Right atrium auricular region (tissue), 2 donors: ENCODE measurements around the gene NCSTN. TPM values are rescaled to one million over a fixed set of nuclear protein-coding genes. Genes with fewer than 3 reads are reported as not detected.
A peak's percentile ranks its signal among the peaks of the same experiment; 100 is the strongest.

Source experiments
- DNase-seq: peaks from one replicate; pipeline ENCODE4 v3.0.0-alpha.2; 2019; ENCODE audit warnings: low spot score
- H3K27ac ChIP-seq, 2 donors: fragments of 200-600 bp; sonication (generic); 1 replicate in 1 of 2; 2 replicates in 1 of 2; pipeline ENCODE4 v1.5.1; 2016 to 2019
- H3K27me3 ChIP-seq, 2 donors: fragments of 200-600 bp; sonication (generic); one replicate each; pipeline versions ENCODE4 v1.5.1 to v1.6.0; 2017 to 2019
- H3K36me3 ChIP-seq: fragments of 200-600 bp; sonication (generic); one replicate; pipeline ENCODE4 v1.5.1; 2016
- H3K4me1 ChIP-seq, 2 donors: fragments of 200-600 bp; sonication (generic); one replicate each; pipeline versions ENCODE4 v1.5.1 to v1.6.0; 2017 to 2019
- H3K4me3 ChIP-seq, 2 donors: fragments of 200-600 bp; sonication (generic); 1 replicate in 1 of 2; 2 replicates in 1 of 2; pipeline ENCODE4 v1.5.1; 2017 to 2019; ENCODE audit warnings: mild to moderate bottlenecking in 1 of 2, moderate library complexity in 1 of 2
- H3K9me3 ChIP-seq, 2 donors: fragments of 200-600 bp; sonication (generic); one replicate each; pipeline ENCODE4 v1.5.1; 2019
- total RNA-seq, 2 donors: library from RNA; depleted of rRNA; stranded (reverse); fragments of >200 nt; gene quantifications; one replicate each; pipeline ENCODE4 v1.1.0, GENCODE V29; 2016
- TF ChIP-seq, protein P1 (sequence below), 2 donors: fragments of 200-600 bp; sonication (generic); IDR thresholded peaks; one replicate each; pipeline ENCODE4 v1.5.1; 2019; ENCODE audit warnings: antibody characterized with exemption in 2 of 2

The NCSTN gene
- total RNA-seq, 2 donors from 2014 or later, result 63.4 to 71.3 TPM

DNA sequence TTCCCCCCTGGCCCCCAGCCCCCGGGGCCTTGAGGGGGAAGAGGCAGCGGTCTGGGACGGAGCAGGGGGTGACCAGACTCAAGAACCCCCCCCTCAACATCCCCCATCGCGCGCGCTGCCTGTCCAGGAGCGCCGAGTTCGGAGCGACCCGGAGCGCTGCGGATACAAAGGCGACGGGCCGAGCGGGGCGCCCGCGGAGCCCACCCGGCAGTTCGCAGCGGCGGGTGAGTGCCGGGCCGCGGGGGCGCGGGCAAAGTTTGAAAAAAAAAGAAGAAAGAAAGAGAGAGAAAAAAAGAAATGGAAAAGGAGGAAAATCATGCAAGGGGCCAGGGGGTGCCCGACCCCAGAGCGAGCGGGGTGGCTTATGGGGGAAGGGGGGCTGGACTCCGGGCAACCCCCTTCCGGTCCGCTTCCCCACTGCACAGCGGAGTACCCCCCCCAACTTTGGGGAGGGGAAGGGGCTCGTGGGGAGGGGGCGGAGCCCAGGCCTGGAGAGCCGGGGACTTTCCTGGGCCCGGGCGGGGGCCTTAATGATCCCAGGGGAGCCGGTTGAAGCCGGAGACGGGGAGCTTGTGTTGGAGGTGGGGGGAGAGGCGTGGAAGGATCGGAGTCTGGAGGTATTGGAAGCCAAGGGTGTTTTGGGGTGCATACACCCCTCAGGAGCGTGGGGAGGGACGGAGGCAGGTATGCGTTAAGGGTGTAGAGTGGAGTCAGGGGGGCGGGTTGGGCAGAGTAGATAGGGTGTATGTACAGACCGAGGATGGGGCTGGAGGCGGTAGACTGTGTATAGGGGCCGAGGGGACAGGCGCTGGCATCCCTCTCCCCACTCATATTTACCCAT, 57.7 kb downstream of the NCSTN start:
- DNase-seq, result no peak
- Histone ChIP-seq H3K4me1 (peaks cover 0 to 29% of the 10 kb centered on the region in 2 donors), H3K27ac (peak overlapping the region; percentile 71 to 75), H3K36me3 (no peaks in the 10 kb centered on the region), H3K4me3 (peak overlapping the region; percentile 62 to 79), H3K27me3 (no peaks in the 10 kb centered on the region), H3K9me3 (no peaks in the 10 kb centered on the region)
- TF ChIP-seq, protein P1, sequence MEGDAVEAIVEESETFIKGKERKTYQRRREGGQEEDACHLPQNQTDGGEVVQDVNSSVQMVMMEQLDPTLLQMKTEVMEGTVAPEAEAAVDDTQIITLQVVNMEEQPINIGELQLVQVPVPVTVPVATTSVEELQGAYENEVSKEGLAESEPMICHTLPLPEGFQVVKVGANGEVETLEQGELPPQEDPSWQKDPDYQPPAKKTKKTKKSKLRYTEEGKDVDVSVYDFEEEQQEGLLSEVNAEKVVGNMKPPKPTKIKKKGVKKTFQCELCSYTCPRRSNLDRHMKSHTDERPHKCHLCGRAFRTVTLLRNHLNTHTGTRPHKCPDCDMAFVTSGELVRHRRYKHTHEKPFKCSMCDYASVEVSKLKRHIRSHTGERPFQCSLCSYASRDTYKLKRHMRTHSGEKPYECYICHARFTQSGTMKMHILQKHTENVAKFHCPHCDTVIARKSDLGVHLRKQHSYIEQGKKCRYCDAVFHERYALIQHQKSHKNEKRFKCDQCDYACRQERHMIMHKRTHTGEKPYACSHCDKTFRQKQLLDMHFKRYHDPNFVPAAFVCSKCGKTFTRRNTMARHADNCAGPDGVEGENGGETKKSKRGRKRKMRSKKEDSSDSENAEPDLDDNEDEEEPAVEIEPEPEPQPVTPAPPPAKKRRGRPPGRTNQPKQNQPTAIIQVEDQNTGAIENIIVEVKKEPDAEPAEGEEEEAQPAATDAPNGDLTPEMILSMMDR (IDR thresholded peaks at IDR 0.05), result no peak

DNA sequence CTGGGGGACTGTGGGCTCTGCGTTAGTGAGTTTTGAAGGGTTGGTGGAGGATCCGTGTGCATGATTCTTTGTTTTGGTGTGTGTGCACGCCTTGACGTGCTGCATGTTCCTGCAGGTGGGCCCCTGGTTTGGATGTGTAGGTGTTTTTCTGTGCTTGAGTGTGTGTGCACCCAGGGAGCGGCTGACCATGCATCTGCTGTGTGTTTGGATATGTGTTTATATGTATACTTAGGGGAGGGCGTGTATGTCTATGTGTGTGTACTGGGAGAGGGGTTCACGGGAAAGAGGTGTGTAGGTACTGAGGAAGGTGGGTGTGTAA, 58.3 kb downstream of the NCSTN start:
- Histone ChIP-seq H3K27ac (peak overlapping the region in 1 of 2 donors; percentile 71), H3K4me3 (peak overlapping the region; percentile 62 to 79), H3K4me1 (peaks cover 0 to 29% of the 10 kb centered on the region in 2 donors), H3K36me3 (no peaks in the 10 kb centered on the region), H3K9me3 (no peaks in the 10 kb centered on the region), H3K27me3 (no peaks in the 10 kb centered on the region)
- no peak for DNase-seq
- TF ChIP-seq, protein P1 (IDR thresholded peaks at IDR 0.05), result no peak

DNA sequence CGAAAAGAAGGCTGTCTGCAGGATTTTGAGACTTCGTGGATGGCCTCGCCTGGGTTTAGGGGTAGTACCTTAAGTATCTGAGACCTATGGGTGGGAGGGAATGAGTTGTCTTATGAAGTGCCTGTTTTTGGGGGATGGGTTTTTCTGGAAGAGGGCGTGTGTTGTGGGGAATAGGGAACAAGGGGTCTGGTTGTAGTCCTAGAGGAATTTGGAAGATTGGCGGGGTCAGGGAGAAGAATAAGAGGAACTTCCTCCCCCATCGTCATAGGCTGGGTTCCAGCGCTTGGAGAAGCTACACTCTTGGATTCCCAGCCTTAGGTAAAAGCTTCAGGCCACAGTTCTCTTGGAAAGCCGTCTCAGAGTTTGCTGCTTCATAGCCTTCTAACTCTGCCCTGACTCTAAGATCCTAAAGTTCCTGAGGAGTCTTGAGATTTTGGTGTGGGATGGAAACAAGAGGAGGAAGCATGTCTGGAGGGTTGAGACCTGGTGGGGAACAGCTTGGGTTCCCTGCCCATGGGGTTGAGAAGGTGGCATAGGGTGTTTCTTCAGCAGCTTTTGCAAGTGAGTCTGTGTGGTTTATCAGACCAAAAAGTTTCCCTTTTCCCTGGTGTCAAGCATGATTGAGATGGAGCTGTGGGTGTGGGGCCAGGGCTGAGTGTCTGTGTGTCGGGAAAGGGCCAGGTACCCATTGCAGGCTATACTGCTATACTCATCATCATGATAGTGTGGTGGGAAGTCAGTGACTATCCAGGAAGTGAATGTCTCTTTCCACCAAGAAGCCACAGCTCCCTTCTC, 59.0 kb downstream of the NCSTN start:
- TF ChIP-seq, protein P1 (IDR thresholded peaks at IDR 0.05), result no peak
- H3K36me3 ChIP-seq, result no peaks in the 10 kb centered on the region
- H3K4me1 ChIP-seq, result peaks cover 0 to 29% of the 10 kb centered on the region in 2 donors
- H3K27ac ChIP-seq, result no peak overlapping the region
- H3K27me3 ChIP-seq, result no peaks in the 10 kb centered on the region
- DNase-seq, result peak; percentile 50
- H3K9me3 ChIP-seq, result no peaks in the 10 kb centered on the region
- H3K4me3 ChIP-seq, result no peak overlapping the region

DNA sequence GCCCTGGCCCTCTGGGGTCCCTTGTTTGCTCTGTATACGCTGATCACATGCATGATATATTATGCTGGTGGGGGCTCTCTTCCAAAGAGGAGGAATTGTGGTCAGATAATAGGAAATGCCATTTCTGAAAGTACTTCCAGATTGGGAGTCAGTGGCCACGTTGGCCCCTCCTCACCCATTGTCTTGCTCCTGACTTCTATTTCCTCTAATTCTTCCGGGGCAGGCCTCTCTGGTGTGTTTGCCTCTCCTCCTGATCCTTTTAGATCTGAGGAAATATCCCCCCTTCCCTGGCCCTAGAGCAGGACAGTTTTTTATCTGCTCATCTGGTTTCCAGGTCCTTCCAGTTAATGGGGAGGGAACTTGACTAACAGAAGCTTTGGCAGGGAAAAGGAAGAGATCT, 60.1 kb downstream of the NCSTN start:
- H3K4me1 ChIP-seq, result peaks cover 0 to 29% of the 10 kb centered on the region in 2 donors

DNA sequence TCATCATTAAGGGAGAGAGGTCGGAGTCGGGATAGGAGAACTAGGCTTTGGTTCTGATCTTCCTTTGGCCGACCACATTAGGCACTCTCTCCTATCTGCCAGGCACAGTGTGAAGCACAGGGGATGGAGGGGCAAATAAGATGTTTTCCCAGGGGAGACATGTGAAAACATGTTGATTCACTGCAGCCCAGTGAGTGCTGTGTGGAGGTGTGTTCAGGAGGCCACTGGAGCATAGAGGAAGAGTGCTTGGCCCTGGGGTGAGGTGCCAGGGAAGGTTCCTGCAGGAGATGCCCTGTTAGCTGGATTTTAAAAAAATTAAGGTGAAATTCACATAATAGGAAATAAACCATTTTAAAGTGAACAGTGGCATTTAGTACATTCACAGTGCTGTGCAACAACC, 60.9 kb downstream of the NCSTN start:
- H3K27me3 ChIP-seq, result no peaks in the 10 kb centered on the region
- TF ChIP-seq, protein P1 (IDR thresholded peaks at IDR 0.05), result no peak
- no peaks in the 10 kb centered on the region for H3K36me3 ChIP-seq
- no peak overlapping the region for H3K4me3 ChIP-seq
- H3K4me1 ChIP-seq, result peaks cover 0 to 29% of the 10 kb centered on the region in 2 donors
- H3K27ac ChIP-seq, result no peak overlapping the region
- H3K9me3 ChIP-seq, result no peaks in the 10 kb centered on the region
- peak; percentile 9 for DNase-seq

More for the DNA sequence above, 60.1 kb downstream of the NCSTN start:
- Histone ChIP-seq H3K4me3 (no peak overlapping the region), H3K9me3 (no peaks in the 10 kb centered on the region), H3K36me3 (no peaks in the 10 kb centered on the region), H3K27me3 (no peaks in the 10 kb centered on the region), H3K27ac (no peak overlapping the region)
- TF ChIP-seq, protein P1 (IDR thresholded peaks at IDR 0.05), result no peak
- DNase-seq, result peak; percentile 54
